GM12872 (cell line): ENCODE data around the gene TRIM26.
A peak's percentile ranks its signal among the peaks of the same experiment; 100 is the strongest.

ENCODE experiments used
- CTCF ChIP-seq: IDR thresholded peaks from 3 replicates; pipeline ENCODE4 v1.5.1; 2011; ENCODE audit warnings: low read depth, mild to moderate bottlenecking, low read length, moderate library complexity; ENCODE audit not compliant: insufficient read depth

TRIM26 gene

GRCh38 chr6:30175765-30176164 lies 37.4 kb downstream of the TRIM26 start:
- no peak for TF ChIP-seq CTCF

GRCh38 chr6:30172681-30173080 lies 40.5 kb downstream of the TRIM26 start:
- no peak for TF ChIP-seq CTCF

GRCh38 chr6:30171677-30172471 lies 41.3 kb downstream of the TRIM26 start:
- TF ChIP-seq CTCF, result no peak

- peak; percentile 84 for TF ChIP-seq CTCF
Measured at GRCh38 chr6:30169658-30170614, 43.3 kb downstream of the TRIM26 start.

GRCh38 chr6:30168741-30169140 lies 44.5 kb downstream of the TRIM26 start:
- no peak for TF ChIP-seq CTCF

GRCh38 chr6:30167101-30167500 lies 46.1 kb downstream of the TRIM26 start:
- TF ChIP-seq CTCF, result no peak

- TF ChIP-seq CTCF, result no peak
Measured at GRCh38 chr6:30164714-30165113, 48.5 kb downstream of the TRIM26 start.
